Adrenal gland (tissue), 5 donors: ENCODE data around the gene ZSCAN9.

Experiments used
- POLR2A ChIP-seq, 2 donors: fragments of 450-650 bp; IDR thresholded peaks; one replicate each; pipeline ENCODE4 v1.6.1; 2017; ENCODE audit warnings: antibody characterized with exemption in 2 of 2, mild to moderate bottlenecking in 2 of 2, moderate library complexity in 1 of 2
- TF ChIP-seq, protein P1 (sequence below), 6 experiments: fragments of 450-650 bp in 4 of 6; fragments of 200-600 bp in 2 of 6; sonication (generic) in 1 of 6; IDR thresholded peaks; 1 replicate in 5 of 6; 2 replicates in 1 of 6; pipeline versions ENCODE4 v1.5.1 to v1.8.0; 2016 to 2021; ENCODE audit warnings: antibody characterized with exemption in 6 of 6, mild to moderate bottlenecking in 2 of 6, moderate library complexity in 1 of 6
- donor health status: DM: no; HTN: no; CAD: no.

DNA sequence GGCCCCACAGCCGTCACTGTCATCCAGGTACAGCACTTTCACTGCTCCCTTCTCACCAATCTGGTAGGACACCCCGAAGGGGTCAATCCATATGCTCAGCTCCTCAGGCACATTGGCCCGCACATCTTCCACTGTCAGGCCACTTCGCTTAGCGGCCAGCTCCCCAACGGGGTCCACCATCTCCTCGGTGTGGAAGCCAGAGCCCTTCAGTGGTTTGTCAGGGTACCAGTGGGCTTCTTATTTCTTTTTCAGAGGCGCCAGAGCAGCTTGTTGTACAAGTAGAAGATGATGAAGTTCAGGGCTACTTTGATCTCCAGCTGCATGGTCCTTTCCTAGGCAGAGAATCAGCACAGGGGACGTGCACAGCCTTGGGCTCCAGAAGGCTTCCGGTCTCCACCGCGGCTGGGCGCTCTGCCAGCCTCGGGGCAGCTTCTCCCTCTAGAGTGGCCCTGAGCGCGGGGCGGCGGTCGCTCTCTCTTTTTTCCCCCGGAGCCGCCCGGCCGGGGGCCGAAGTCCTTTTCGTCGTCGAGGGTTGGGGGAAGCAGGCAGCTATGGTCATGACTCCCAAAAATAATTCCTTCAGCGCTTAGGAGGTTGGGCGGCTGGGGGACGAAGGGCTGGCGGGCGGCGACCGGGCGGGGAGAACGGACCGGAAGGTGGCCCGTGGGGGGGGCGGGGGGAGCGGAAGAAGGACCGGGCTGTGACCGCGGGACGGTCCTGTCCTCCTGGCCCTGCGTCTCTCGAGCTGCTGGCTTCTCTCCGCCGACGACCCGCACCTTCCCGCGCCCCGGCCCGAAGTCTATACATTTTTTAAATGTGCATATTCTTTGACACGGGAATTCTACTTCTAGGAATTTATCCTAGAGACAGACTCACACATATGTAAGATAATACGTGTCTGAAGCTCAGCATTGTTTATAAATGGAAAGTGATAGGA, 6.5 kb upstream of the ZSCAN9 start:
- TF ChIP-seq, protein P1, sequence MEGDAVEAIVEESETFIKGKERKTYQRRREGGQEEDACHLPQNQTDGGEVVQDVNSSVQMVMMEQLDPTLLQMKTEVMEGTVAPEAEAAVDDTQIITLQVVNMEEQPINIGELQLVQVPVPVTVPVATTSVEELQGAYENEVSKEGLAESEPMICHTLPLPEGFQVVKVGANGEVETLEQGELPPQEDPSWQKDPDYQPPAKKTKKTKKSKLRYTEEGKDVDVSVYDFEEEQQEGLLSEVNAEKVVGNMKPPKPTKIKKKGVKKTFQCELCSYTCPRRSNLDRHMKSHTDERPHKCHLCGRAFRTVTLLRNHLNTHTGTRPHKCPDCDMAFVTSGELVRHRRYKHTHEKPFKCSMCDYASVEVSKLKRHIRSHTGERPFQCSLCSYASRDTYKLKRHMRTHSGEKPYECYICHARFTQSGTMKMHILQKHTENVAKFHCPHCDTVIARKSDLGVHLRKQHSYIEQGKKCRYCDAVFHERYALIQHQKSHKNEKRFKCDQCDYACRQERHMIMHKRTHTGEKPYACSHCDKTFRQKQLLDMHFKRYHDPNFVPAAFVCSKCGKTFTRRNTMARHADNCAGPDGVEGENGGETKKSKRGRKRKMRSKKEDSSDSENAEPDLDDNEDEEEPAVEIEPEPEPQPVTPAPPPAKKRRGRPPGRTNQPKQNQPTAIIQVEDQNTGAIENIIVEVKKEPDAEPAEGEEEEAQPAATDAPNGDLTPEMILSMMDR (IDR thresholded peaks at IDR 0.05) = no peak
- no peak for TF ChIP-seq POLR2A (IDR thresholded peaks at IDR 0.05)
